Stomach (tissue), 4 donors: ENCODE results near the gene NUDT1.

Source experiments
- POLR2A ChIP-seq, 4 donors: fragments of 450-650 bp; IDR thresholded peaks; one replicate each; pipeline ENCODE4 v1.6.1; 2016; ENCODE audit warnings: antibody characterized with exemption in 4 of 4, control low read depth in 2 of 4, mild to moderate bottlenecking in 1 of 4, moderate library complexity in 1 of 4
- TF ChIP-seq, protein P1 (sequence below), 7 experiments: fragments of 450-650 bp in 4 of 7; fragments of 200-600 bp in 3 of 7; sonication (generic) in 3 of 7; IDR thresholded peaks; one replicate each; pipeline ENCODE4 v1.5.1; 2016 to 2019; ENCODE audit warnings: antibody characterized with exemption in 7 of 7, control low read depth in 2 of 7, mild to moderate bottlenecking in 1 of 7

DNA sequence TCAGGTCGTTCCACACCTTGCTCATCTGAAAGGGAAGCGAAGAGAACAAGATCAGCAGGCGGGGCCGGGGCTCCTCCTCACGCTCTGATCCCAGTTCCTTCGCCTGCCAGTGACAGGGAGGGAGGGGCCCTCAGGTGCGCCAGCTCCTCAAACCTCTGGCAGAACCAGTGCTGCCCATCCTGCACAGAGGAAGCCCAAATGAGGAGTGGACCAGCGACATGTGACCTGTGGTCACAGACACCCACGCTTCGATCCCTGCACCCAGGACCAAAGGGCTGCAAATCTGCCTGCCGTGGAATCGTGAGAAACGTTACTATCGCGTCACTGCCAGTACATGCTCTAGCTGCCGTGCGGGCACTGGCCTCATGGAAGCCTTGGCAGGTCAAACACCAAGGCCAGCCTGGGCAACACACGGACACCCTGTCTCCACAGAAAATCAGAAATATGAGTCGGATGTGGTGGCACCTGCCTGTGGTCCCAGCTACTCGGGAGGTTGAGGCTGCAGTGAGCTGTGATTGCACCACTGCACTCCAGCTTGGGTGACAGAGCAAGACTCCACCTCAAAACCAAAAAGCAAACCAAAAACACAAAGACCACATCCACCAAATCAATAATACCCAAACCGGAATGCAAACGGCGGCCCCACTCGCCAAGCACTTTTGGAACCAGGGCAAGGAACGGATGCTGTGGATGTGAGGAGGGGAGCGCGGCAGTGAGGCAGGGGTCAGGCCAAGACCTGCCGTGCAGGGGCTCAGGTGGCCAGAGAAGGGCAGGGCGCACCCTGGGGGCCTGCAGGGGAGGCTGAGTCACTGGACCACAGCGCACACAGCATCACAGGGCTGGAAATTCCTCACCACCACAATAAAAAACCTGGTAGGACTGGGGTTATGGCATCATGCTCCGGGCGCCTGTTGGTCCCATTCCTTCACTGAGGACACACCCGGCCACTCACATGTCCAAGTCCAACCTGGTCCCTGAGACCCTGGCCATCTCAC is 13.4 kb downstream of the NUDT1 start:
- no peak for TF ChIP-seq POLR2A (IDR thresholded peaks at IDR 0.05)
- TF ChIP-seq, protein P1, sequence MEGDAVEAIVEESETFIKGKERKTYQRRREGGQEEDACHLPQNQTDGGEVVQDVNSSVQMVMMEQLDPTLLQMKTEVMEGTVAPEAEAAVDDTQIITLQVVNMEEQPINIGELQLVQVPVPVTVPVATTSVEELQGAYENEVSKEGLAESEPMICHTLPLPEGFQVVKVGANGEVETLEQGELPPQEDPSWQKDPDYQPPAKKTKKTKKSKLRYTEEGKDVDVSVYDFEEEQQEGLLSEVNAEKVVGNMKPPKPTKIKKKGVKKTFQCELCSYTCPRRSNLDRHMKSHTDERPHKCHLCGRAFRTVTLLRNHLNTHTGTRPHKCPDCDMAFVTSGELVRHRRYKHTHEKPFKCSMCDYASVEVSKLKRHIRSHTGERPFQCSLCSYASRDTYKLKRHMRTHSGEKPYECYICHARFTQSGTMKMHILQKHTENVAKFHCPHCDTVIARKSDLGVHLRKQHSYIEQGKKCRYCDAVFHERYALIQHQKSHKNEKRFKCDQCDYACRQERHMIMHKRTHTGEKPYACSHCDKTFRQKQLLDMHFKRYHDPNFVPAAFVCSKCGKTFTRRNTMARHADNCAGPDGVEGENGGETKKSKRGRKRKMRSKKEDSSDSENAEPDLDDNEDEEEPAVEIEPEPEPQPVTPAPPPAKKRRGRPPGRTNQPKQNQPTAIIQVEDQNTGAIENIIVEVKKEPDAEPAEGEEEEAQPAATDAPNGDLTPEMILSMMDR (IDR thresholded peaks at IDR 0.05), result no peak
